DMS79 treated with DMSO at 0.1 percent for 48 hours (cell line): Measurements from ENCODE around the gene ESM1.

Experiments used
- DNase-seq: peaks from one replicate; lab custom pipeline; 2025; lab: John Stamatoyannopoulos, UW

The ESM1 gene

DNA sequence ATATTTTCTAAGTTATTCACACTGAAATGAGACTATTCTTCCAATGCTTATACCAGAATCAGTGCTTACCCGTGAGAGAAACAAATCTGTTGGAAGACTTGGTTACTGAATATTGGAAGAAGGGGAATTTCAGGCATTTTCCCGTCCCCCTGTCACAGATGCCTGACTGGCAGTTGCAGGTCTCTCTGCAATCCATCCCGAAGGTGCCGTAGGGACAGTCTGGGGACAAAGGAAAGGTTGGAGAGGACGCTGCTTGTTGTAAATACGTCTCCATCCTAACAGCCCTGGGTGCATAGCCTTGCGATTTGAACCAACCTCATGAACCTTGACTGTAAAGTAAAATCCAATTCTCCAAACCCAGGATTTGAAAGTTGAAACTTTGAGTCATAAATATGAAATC, 3.5 kb downstream of the ESM1 start:
- DNase-seq = no peak

DNA sequence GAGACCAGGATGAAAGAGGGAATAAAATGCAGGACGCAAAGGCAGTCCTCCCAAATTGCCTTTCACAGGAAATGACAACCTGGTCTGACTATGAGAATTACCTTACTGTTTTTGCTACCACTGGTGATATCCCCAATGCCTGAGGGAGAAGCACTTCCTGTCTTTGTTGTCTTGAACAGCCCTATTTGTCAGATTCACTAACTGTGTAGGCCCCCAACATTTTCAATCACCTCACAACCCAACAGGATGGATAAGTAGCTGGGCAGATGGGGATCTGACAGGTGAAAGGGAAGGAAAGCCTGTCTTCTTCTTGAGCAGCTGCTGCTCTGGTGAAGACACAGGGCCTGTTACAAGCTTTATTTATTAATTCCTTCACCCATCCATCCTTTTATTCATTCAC, 9.7 kb downstream of the ESM1 start:
- no peak for DNase-seq

GRCh38 chr5:54969856-54970828, 15.3 kb downstream of the ESM1 start:
- DNase-seq = no peak

DNA sequence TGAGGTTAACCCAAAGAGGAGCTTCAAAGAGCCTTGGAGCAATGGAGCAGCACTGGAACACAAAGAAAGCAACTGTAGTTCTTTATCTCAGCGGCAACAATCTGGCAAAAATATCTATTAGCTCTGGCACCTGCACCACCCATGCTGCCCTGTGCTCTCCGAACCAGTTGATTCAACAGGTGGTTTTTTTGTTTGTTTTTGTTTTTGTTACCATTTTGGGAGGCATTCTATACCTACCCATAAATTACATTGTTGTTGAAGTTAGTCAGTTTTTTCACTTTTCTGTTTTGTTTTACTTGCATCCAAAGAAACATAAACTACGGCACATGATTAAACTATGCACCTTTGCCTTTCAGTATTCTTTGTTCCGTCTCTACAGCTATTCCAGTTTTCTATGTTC, 16.2 kb downstream of the ESM1 start:
- no peak for DNase-seq

DNA sequence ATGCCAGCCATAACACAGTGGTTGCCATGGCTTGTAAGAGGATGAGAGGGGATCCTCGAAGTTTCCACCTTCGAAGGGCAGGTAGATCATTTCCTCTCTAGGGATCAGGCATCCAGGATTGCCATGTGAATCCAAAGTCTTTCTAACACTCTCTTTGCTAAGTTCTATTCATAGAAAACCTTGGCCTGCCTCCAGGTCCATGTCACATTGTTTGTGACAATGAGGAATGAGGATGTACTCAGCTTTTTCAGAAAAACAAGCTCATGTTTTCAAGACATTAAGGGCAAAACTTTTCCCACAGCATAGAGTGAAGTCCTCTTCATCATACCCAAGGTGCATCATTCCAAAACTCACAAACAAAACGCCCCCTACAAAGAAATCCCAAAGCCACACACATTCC, 19.6 kb downstream of the ESM1 start:
- DNase-seq = no peak

DNA sequence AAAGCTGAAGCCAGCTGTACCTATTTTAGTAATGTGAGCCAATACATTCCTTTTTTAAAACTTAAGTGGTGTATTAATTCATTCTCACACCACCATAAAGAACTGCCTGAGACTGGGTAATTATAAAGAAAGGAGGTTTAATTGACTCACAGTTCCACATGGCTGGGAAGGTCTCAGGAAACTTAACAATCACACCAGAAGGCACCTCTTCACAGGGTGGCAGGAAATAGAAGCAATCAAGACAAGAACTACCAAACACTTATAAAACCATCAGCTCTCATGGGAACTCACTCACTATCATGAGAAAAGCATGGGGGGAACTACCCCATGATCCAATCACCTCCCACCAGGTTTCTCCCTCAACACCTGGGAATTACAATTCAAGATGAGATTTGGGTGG, 21.0 kb downstream of the ESM1 start:
- DNase-seq = no peak

- DNase-seq = no peak
These were observed 25.5 kb downstream of the ESM1 start for GRCh38 chr5:54959673-54960418.

- no peak for DNase-seq
These were observed 28.5 kb downstream of the ESM1 start for GRCh38 chr5:54956922-54957321.

- DNase-seq = no peak
These were observed 38.2 kb downstream of the ESM1 start for GRCh38 chr5:54947187-54947586.

GRCh38 chr5:54946306-54946819, 39.0 kb downstream of the ESM1 start:
- no peak for DNase-seq

DNA sequence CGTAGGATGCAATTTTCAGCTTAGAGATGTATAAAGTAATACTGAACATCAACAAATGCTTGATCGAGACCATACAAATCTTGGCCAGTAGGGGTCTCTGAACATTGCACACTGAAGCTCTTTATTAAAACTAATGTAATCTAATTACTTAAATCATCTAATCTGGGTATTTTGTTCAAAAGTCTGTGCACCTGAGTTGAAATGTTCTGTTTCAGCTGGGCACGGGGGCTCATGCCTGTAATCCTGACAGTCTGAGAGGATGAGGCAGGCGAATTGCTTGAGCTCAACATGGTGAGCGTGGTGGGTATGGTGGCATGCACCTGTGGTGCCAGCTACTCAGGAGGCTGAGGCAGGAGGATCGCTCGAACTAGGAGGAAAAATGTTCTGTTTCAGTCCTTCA, 41.0 kb downstream of the ESM1 start:
- DNase-seq = no peak

- DNase-seq = no peak
These were observed 43.2 kb downstream of the ESM1 start for GRCh38 chr5:54942064-54942778.

DNA sequence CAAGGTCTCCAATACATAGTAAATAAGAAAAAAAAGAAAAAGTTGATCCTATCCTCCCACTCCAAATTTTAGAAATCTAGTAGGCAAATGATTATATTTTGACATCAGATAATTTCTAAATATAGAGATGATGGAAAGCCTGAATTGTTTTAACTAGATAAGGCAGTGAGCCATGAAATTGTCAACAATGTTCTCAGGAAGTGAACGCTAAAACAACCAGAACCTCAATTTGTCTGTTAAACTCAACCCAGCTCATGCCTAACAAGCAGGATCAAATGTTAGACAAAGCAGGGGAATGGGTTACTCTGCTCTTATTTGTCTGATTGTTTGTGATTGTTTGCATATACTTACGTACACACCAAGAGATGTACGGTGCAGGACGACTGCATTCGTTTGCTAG, 49.2 kb downstream of the ESM1 start:
- DNase-seq = no peak

- DNase-seq = no peak
These were observed 52.6 kb downstream of the ESM1 start for GRCh38 chr5:54932789-54933188.

DNA sequence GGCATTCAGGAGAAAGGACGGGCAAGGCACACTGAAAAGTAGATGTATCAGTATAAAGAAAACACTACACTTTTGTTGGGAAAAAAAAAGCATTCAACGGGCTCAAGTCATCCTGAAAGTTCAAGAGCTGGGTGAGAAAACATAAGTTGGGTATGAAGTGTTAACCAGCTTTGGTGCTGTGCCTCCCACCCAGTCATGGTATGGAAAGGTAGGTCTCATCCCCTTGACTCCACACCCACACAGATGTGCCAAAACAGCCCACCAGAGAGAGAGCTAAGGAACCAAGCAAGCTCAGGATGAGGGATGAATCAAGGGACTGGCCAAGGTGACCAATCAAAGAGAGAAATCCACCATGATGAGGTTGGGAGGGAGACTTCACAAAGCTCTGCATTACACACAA, 54.7 kb downstream of the ESM1 start:
- DNase-seq = no peak
